Smooth muscle cell (in vitro differentiated cells): ENCODE measurements around the gene DNAL4. TPM values are rescaled to one million over a fixed set of nuclear protein-coding genes. Genes with fewer than 3 reads are reported as not detected.
A peak's percentile ranks its signal among the peaks of the same experiment; 100 is the strongest.

ENCODE experiments used
- DNase-seq: peaks from one replicate; lab custom pipeline; 2025; ENCODE audit not compliant: unreplicated experiment; lab: John Stamatoyannopoulos, UW
- H2AFZ ChIP-seq: fragments of 200-600 bp; sonication (generic); 2 replicates; pipeline ENCODE4 v1.6.0; 2016; ENCODE audit warnings: antibody characterized with exemption, low read depth, mild to moderate bottlenecking
- H3F3A ChIP-seq: fragments of 200-600 bp; sonication (generic); 2 replicates; pipeline ENCODE4 v1.6.0; 2017; ENCODE audit warnings: antibody characterized with exemption, low read depth
- H3K27ac ChIP-seq: fragments of 200-600 bp; sonication (generic); 2 replicates; pipeline ENCODE4 v1.5.1; 2016; ENCODE audit warnings: low read depth, mild to moderate bottlenecking
- H3K27me3 ChIP-seq: fragments of 200-600 bp; sonication (generic); 2 replicates; pipeline ENCODE4 v1.6.1; 2016; ENCODE audit warnings: low read depth, mild to moderate bottlenecking
- H3K36me3 ChIP-seq: fragments of 200-600 bp; sonication (generic); 2 replicates; pipeline ENCODE4 v1.5.1; 2016; ENCODE audit warnings: low read depth
- H3K4me1 ChIP-seq: fragments of 200-600 bp; sonication (generic); 2 replicates; pipeline ENCODE4 v1.5.1; 2016; ENCODE audit warnings: low read depth
- H3K4me2 ChIP-seq: fragments of 200-600 bp; sonication (generic); 2 replicates; pipeline ENCODE4 v1.6.0; 2016; ENCODE audit warnings: mild to moderate bottlenecking
- H3K4me3 ChIP-seq: fragments of 200-600 bp; sonication (generic); 2 replicates; pipeline ENCODE4 v1.5.1; 2016; ENCODE audit warnings: mild to moderate bottlenecking
- H3K79me2 ChIP-seq: fragments of 200-600 bp; sonication (generic); 2 replicates; pipeline ENCODE4 v1.6.0; 2016; ENCODE audit warnings: low read depth, mild to moderate bottlenecking
- H3K9ac ChIP-seq: fragments of 200-600 bp; sonication (generic); 2 replicates; pipeline ENCODE4 v1.6.0; 2016; ENCODE audit warnings: low read depth
- H3K9me3 ChIP-seq: fragments of 200-600 bp; sonication (generic); replicated peaks from 2 replicates; pipeline ENCODE4 v1.5.1; 2016; ENCODE audit warnings: low read depth
- H4K20me1 ChIP-seq: fragments of 200-600 bp; sonication (generic); 2 replicates; pipeline ENCODE4 v1.6.0; 2016; ENCODE audit warnings: low read depth
- WGBS: methylation state at CpG from one replicate; pipeline ENCODE4 v1.1.7; 2016; ENCODE audit warnings: low lambda C conversion rate; 5-methylcytosine and 5-hydroxymethylcytosine counted together
- polyA plus RNA-seq: library from polyadenylated mRNA; unstranded; fragments of >200 nt; fragmentation: Nextera tagmentation; extraction: Ambion mirVana; gene quantifications from 2 replicates; pipeline ENCODE4 v1.2.1, GENCODE V29; 2016
- small RNA-seq: library from RNA; depleted of rRNA; stranded (forward); fragments of <200 nt; gene quantifications from one replicate; pipeline ENCODE3, GENCODE V24; 2014
- total RNA-seq: library from RNA; depleted of rRNA; stranded (reverse); fragments of >200 nt; gene quantifications from 2 replicates; pipeline ENCODE4 v1.2.3, GENCODE V29; 2014
- TF ChIP-seq, protein P1 (sequence below): fragments of 200-600 bp; sonication (generic); IDR thresholded peaks from 2 replicates; pipeline ENCODE4 v1.5.1; 2017; ENCODE audit warnings: borderline replicate concordance, mild to moderate bottlenecking, antibody characterized with exemption; ENCODE audit not compliant: insufficient read depth, poor library complexity, severe bottlenecking

Gene DNAL4
- total and polyA plus RNA-seq, 2 experiments from 2014 or later: 13.5 to 29.7 TPM

DNA sequence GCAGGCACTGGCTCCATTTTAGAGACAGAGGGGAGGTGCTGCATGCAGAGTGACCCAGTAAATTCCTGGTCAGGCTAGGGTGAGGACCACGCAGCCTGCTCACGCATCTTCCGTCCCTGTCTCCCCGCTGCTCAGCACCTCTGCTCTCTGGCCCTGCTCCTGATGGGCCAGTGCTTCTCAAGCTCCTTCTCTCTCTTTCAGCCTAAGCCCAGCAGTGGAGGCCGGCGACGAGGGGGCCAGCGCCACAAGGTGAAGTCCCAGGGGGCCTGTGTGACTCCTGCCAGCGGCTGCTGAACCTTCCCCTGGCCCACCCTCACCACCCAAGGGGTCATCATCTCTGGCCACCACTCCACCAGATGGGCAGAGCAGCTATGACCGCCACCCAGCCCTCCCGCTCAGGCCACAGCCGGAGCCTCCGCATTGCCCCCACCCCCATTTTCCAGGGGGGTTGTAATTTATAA is 63.5 kb downstream of the DNAL4 start:
- no peak overlapping the region for H3K9ac ChIP-seq
- H3K9me3 ChIP-seq: no peaks in the 10 kb centered on the region
- H3K4me3 ChIP-seq: no peak overlapping the region

DNA sequence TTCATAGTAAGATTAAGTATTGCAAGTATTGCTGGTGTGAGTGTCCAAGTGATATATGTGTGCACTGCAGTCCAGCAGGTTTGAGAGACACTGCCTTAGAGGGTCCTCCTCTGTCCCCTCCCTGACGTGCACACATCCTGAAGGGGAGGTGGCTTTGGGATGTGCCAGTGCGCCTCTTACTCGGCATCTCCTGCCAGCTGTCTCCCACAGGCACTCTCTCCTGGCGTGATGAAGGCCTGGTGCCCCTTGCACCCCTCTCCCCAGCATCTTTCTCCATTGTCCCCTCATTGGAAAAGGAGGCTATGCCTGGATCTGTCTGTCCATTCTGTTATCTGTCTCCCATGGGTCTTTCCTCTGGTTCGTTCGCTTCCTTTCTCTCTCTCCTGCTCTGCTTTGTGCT is 64.0 kb downstream of the DNAL4 start:
- H3K4me1 ChIP-seq: no peaks in the 10 kb centered on the region
- H3K4me2 ChIP-seq: no peak overlapping the region
- no peak overlapping the region for H3K27ac ChIP-seq
- WGBS: 97% methylated on average over 6 of the region's 6 CpGs
- no peak for DNase-seq
- H3K9ac ChIP-seq: no peak overlapping the region
- H4K20me1 ChIP-seq: peaks cover 7% of the 10 kb centered on the region
- H3K27me3 ChIP-seq: no peaks in the 10 kb centered on the region
- peaks cover 5% of the 10 kb centered on the region for H3K36me3 ChIP-seq
- H3K9me3 ChIP-seq: no peaks in the 10 kb centered on the region
- no peak overlapping the region for H3K4me3 ChIP-seq
- H3F3A ChIP-seq: no peaks in the 10 kb centered on the region
- TF ChIP-seq, protein P1, sequence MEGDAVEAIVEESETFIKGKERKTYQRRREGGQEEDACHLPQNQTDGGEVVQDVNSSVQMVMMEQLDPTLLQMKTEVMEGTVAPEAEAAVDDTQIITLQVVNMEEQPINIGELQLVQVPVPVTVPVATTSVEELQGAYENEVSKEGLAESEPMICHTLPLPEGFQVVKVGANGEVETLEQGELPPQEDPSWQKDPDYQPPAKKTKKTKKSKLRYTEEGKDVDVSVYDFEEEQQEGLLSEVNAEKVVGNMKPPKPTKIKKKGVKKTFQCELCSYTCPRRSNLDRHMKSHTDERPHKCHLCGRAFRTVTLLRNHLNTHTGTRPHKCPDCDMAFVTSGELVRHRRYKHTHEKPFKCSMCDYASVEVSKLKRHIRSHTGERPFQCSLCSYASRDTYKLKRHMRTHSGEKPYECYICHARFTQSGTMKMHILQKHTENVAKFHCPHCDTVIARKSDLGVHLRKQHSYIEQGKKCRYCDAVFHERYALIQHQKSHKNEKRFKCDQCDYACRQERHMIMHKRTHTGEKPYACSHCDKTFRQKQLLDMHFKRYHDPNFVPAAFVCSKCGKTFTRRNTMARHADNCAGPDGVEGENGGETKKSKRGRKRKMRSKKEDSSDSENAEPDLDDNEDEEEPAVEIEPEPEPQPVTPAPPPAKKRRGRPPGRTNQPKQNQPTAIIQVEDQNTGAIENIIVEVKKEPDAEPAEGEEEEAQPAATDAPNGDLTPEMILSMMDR: no peak
- H2AFZ ChIP-seq: no peak overlapping the region
- no peaks in the 10 kb centered on the region for H3K79me2 ChIP-seq

More for the DNA sequence above, 63.5 kb downstream of the DNAL4 start:
- H3K27me3 ChIP-seq: no peaks in the 10 kb centered on the region
- TF ChIP-seq, protein P1: no peak
- no peak for DNase-seq
- no peaks in the 10 kb centered on the region for H3F3A ChIP-seq
- H3K79me2 ChIP-seq: no peaks in the 10 kb centered on the region
- H2AFZ ChIP-seq: no peak overlapping the region
- H3K4me2 ChIP-seq: no peak overlapping the region
- H3K27ac ChIP-seq: no peak overlapping the region
- 100% methylated on average over 11 of the region's 13 CpGs for WGBS
- peaks cover 7% of the 10 kb centered on the region for H4K20me1 ChIP-seq
- peaks cover 5% of the 10 kb centered on the region for H3K36me3 ChIP-seq
- no peaks in the 10 kb centered on the region for H3K4me1 ChIP-seq

DNA sequence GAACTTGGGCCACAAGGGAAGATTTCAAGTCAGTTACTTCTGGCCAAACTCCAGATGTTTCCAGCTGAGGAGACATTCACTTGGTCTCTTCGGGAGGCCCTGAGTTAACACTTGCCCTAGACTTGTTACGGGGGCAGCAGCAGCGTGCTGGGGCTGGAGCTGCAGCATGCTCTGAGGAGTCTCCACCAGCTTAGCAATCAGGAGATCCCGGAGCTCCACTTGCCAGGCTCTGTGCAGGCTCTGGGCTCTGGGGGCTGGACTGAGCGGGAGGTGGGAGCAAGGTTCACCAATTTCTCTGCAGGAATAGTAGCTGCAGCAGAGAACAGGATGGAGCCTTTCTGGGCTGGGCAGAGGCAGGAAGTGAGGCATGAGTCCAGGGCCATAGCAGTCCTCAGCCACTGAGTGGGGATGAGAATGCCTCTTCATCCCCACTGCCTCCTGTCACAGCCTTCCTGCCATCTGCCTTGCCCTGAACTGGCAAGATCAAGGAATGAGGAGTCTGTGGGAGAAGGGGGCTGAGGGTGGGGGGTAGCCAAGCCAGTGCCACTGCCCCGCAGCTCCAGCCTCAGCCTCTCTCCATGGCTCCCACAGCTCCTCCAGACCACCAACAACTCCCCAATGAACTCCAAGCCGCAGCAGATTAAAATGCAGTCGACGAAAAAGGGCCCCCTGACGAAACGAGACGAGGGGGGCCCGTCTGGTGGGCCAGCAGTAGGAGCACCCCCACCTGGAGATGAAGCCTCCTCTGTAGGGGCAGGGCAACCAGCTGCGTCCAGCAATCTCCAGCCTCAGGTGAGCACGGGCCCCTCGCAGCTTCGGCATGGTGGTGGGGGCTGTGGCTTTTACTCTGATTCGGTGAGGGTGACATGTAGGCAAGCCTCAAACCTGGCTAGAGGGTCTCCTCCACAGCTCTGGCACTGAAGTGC is 64.8 kb downstream of the DNAL4 start:
- no peaks in the 10 kb centered on the region for H3F3A ChIP-seq
- H3K4me3 ChIP-seq: no peak overlapping the region
- H2AFZ ChIP-seq: no peak overlapping the region
- no peak overlapping the region for H3K27ac ChIP-seq
- H4K20me1 ChIP-seq: peaks cover 7% of the 10 kb centered on the region
- no peaks in the 10 kb centered on the region for H3K9me3 ChIP-seq
- no peak overlapping the region for H3K9ac ChIP-seq
- H3K36me3 ChIP-seq: peaks cover 5% of the 10 kb centered on the region
- TF ChIP-seq, protein P1: no peak
- no peak for DNase-seq
- no peaks in the 10 kb centered on the region for H3K27me3 ChIP-seq
- no peaks in the 10 kb centered on the region for H3K4me1 ChIP-seq
- no peak overlapping the region for H3K4me2 ChIP-seq
- 98% methylated on average over 18 of the region's 18 CpGs for WGBS
- no peaks in the 10 kb centered on the region for H3K79me2 ChIP-seq

Small RNA genes within 50 kb of the gene (small RNA-seq; reads per million reads assigned to genes)
- 1.2 reads per million, percentile 34 among the genes with 10 or more reads in this experiment for gene AL021707.8

Other genes starting within 250 kb of the DNAL4 start
- gene DMC1, start 224.0 kb downstream of the DNAL4 start, total RNA-seq: 0.13 and 0.81 TPM in 2 replicates
- gene DMC1, start 224.0 kb downstream of the DNAL4 start, polyA plus RNA-seq: 0.77 and 1.1 TPM in 2 replicates
- gene FAM227A, start 137.8 kb downstream of the DNAL4 start, total RNA-seq: 4.3 and 4.9 TPM in 2 replicates
- gene FAM227A, start 137.8 kb downstream of the DNAL4 start, polyA plus RNA-seq: 1.5 and 3.8 TPM in 2 replicates
- 12.3 and 16.4 TPM in 2 replicates for gene CBY1, start 137.5 kb downstream of the DNAL4 start, total RNA-seq
- 50.4 and 52.9 TPM in 2 replicates for gene CBY1, start 137.5 kb downstream of the DNAL4 start, polyA plus RNA-seq
- 57.5 and 63.3 TPM in 2 replicates for gene TOMM22, start 112.2 kb downstream of the DNAL4 start, total RNA-seq
- 64.7 and 71.2 TPM in 2 replicates for gene TOMM22, start 112.2 kb downstream of the DNAL4 start, polyA plus RNA-seq
- gene JOSD1, start 93.2 kb downstream of the DNAL4 start, total RNA-seq: 38.9 and 41.1 TPM in 2 replicates
- gene JOSD1, start 93.2 kb downstream of the DNAL4 start, polyA plus RNA-seq: 6.2 and 12.5 TPM in 2 replicates
- gene GTPBP1, start 88.2 kb downstream of the DNAL4 start, total RNA-seq: 15.8 and 25.3 TPM in 2 replicates
- gene GTPBP1, start 88.2 kb downstream of the DNAL4 start, polyA plus RNA-seq: 23.7 and 24.3 TPM in 2 replicates
- 59.1 and 60.6 TPM in 2 replicates for gene SUN2, start 38.1 kb downstream of the DNAL4 start, total RNA-seq
- 71.7 and 81.9 TPM in 2 replicates for gene SUN2, start 38.1 kb downstream of the DNAL4 start, polyA plus RNA-seq
- gene NPTXR, start 49.9 kb upstream of the DNAL4 start, total RNA-seq: 1.3 and 2.0 TPM in 2 replicates
- 3.2 and 3.9 TPM in 2 replicates for gene NPTXR, start 49.9 kb upstream of the DNAL4 start, polyA plus RNA-seq
- 11.6 and 13.5 TPM in 2 replicates for gene CBX6, start 78.1 kb upstream of the DNAL4 start, total RNA-seq
- 23.9 and 27.4 TPM in 2 replicates for gene CBX6, start 78.1 kb upstream of the DNAL4 start, polyA plus RNA-seq
- gene APOBEC3A, start 163.5 kb upstream of the DNAL4 start, total RNA-seq: 0.18 and 0.94 TPM in 2 replicates
- not detected in 2 replicates for gene APOBEC3A, start 163.5 kb upstream of the DNAL4 start, polyA plus RNA-seq
- gene APOBEC3B, start 188.2 kb upstream of the DNAL4 start, total RNA-seq: 0.22 and 0.58 TPM in 2 replicates
- 4.9 and 5.6 TPM in 2 replicates for gene APOBEC3B, start 188.2 kb upstream of the DNAL4 start, polyA plus RNA-seq
- 3.9 and 5.3 TPM in 2 replicates for gene APOBEC3C, start 220.1 kb upstream of the DNAL4 start, total RNA-seq
- 38.0 and 62.7 TPM in 2 replicates for gene APOBEC3C, start 220.1 kb upstream of the DNAL4 start, polyA plus RNA-seq
- 0.18 and 2.3 TPM in 2 replicates for gene APOBEC3D, start 227.0 kb upstream of the DNAL4 start, total RNA-seq
- 0.51 and 1.9 TPM in 2 replicates for gene APOBEC3D, start 227.0 kb upstream of the DNAL4 start, polyA plus RNA-seq
- 0.04 and 1.3 TPM in 2 replicates for gene APOBEC3F, start 246.7 kb upstream of the DNAL4 start, total RNA-seq
- 7.7 and 8.2 TPM in 2 replicates for gene APOBEC3F, start 246.7 kb upstream of the DNAL4 start, polyA plus RNA-seq